Fibroblast of skin of right biceps (primary cell): ENCODE measurements around the gene LRRC8D.

Experiments
- DNase-seq: peaks from one replicate; pipeline ENCODE4 v3.0.0-alpha.2; 2013

Gene LRRC8D

GRCh38 chr1:89807983-89808382 is 12.8 kb upstream of the LRRC8D start:
- DNase-seq: no peak

DNA sequence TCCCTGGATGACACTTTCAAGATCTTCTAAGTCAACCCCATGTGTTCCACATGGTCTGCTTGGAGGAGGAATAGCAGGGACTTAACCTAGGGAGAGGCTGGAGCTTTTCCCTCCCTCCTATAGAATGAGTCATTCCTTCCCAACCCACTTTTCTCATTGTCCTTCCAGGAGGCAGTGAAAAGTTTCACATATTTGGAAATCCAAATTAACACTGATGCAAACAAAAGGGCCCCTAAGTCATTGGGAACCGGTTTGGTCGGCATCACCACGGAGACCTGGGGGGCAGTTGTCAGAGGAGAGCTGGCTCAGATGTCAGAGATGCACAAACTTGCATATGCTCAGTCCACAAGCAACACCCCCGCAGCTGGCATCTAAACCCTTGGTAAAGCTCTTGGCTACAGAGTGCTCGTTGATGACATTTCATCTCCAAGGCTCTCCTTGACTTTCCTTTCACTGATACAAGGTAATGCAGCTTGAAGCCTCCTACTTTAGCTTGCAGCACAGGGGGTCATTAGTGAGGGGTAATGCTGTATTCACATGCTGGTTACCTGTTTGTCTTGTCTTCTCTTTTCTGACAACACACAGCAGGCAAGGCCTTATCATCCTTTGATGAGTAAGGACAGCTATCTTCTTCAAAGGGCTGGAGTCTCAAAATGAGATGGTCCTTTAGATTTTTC is 12.3 kb upstream of the LRRC8D start:
- peak; percentile 65 for DNase-seq

- peak; percentile 7 for DNase-seq
These were observed 11.3 kb upstream of the LRRC8D start for GRCh38 chr1:89809556-89809955.

DNA sequence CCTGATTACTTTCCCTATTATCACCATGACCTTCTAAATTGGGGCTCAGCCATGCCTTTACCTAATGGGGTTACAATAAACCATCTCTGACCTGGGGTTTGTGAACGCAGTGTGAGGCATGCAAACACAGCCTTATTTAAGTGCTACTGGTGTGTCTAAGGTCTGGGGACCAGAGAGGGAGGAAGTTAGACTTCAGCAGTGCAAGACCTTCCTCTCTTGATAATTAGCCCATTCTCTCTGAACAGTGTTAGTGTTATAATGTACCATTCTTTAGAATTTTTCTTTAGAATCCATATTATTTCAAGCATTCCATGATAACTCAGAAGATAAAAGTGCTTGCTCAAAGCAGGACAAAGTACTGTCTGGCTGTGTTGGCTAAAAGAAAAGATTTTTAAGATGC is 10.5 kb upstream of the LRRC8D start:
- no peak for DNase-seq

DNA sequence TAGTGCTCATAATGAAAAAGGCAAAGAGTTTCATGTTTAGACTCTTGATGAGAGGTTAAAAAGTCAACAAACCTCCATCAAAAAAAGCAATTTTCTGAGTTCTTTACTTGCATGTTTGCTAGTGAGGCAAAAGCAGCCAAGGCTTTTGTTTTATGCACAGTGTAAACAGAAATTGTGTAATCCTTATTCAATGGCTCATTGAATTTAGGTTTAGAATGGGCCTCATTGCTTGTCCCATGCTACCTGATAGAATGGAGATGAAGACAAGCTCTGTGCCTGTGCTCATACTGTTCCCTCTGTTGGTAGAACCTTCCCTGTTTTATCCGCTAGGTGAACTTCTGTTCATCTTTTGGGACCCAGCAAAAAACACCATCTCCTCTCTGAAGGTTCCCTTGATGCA is 10.0 kb upstream of the LRRC8D start:
- DNase-seq: no peak

DNA sequence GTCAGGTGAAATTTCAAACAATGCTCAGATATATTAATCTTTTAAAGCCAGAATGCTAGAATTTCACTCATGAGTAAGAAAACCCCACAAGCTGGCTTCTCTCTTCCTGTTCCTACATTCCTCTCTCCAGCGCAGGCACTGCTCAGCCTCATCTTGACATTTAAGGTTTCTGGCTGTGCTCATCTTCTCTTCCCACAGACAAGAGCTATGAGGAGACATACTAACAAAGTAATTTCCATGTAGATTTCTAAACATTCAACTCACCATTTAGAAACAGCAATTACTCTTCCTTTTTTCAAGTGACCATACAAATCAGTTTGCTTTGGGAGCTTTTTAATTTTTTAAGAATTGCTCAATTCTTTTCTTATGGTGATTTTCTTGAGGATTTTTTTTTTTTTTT is 7.8 kb upstream of the LRRC8D start:
- peak; percentile 26 for DNase-seq

DNA sequence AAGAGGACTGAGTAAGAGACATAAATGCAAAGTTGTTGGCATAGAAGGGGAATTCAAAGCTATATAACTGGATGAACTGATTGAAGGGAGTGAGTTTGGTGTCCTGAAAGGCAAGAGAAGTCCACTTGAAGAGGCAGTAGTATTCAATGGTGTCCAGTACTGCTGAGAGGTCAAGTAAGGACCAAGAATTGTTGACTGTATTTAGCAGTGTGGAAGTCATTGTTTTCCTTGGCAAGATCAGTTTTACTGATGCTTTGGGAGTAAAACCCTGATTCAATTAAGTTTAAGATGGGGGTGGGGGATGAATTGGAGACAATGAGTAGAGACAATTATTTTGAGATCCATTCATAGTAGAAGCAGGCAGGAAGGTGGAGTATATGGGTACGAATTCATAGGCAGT is 5.8 kb upstream of the LRRC8D start:
- DNase-seq: no peak

DNA sequence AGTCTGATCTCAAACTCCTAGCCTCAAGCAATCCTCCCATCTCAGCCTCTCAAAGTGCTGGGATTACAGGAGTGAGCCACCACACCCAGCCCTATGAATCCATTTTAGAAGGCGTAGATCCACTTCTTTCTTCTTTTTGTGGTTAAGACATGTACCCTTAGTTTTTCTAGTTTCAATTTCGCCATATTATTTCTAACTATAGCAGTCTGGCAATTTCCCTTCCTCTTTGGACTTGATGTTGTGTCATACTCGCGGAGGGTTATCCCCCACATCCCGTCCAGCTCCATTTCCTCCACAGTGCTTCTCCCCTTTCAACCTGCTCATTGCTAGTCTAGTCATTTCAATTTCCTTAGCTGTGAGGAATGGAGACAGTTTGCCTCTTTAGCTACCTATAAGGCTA is 5.2 kb upstream of the LRRC8D start:
- DNase-seq: no peak

GRCh38 chr1:89816366-89816765 is 4.5 kb upstream of the LRRC8D start:
- DNase-seq: no peak

- DNase-seq: peak; percentile 20
These were observed 683 bp downstream of the LRRC8D start for GRCh38 chr1:89821322-89822108.

GRCh38 chr1:89822109-89822962 is 1.5 kb downstream of the LRRC8D start:
- no peak for DNase-seq

DNA sequence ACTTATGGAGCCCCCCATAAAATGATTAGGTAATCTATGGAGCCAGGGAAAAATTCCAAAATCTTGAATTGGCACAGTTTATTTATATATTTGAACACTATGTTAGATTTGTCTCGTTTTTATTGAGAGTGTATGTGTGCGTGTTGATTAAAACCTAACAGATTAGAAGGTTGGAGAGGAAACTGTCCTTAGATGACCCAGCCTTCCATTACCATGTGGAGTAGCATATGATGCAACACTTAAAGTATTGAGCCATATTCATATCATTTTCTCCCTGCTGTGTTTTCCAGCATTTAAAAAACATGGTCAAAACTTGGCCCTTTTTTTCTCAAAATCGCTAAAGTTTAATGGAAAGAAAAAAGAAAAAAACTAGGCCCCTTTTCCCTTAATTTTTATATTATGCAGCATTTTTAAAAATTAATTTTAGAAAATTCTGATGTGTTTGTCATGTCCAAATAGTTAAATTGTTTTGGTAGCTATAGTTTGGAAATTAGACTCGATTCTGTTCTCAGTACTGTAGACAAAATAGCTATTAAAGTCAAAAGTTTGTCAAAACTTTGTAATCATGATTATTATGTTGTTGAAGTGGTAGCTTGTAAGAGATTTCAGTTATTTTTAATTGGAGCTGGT is 2.3 kb downstream of the LRRC8D start:
- peak; percentile 29 for DNase-seq

- DNase-seq: no peak
These were observed 3.0 kb downstream of the LRRC8D start for GRCh38 chr1:89823679-89824292.

GRCh38 chr1:89826594-89826993 is 5.8 kb downstream of the LRRC8D start:
- DNase-seq: no peak

DNA sequence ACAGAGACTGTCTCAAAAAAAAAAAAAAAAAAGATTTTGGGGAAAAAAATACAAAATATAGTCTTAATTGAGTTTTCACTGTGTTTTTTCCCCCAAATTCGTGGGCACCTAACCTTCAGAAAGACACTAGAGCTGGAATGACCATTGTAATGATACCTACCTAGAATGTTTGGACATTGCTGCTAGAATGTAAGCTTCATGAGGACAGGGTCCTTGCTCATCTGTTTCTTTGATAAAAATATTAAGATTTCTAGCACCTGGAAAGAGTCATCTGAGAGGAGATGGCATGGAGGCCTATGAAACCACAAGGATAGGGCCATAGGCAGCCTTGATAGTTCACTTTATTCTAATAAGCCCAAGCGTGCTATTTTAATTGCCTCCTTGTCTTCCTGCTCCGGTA is 6.5 kb downstream of the LRRC8D start:
- DNase-seq: no peak

- DNase-seq: no peak
These were observed 7.1 kb downstream of the LRRC8D start for GRCh38 chr1:89827902-89828301.

DNA sequence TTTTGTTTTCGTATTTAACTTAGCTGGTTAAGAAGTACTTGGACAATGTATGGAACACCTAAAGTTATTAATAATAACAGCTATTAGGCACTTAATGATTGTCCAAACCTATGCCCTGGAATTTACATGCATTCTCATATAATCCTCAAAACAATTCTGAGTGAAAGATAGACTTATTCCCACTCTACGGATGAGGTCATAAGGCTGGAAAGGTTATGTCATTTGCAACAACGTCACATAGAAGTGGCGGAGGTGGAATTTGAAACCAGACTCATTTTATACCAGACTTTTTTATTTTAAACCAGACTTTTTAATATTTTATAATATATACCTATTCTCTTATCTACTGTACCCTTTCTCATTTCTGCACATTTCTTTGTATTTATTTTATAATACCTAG is 8.4 kb downstream of the LRRC8D start:
- no peak for DNase-seq

DNA sequence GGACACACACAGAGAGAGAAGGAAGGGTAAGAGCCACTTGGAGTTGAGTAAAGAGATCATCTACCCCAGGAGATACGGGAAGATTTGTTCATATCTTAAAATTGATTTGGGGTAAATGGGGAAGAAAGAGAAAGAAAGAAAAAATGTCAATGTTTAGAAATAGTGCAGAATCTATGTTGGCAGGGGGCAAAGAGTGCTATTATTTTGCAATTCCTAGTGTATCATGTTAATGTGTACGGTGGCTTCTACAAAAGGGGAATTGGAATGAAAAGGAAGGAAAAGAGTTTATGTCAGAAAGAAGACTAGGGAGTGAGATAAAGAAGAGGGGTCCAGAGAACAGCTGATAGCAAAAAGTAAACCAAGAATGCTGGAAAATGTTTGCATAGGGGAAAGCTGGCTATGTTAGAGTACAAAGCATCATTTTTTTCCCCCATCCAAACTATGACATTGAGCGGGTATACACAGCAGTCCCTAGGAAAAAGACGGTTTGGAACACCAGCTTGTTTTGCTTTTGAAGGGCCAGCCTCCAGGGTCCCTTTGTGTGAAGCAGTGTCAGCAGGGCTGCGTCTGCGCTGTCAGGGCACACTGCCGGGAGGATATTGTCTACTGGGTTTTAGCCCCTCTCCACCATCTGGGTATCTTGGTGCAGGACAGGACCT is 10.8 kb downstream of the LRRC8D start:
- no peak for DNase-seq

GRCh38 chr1:89832496-89833127 is 11.8 kb downstream of the LRRC8D start:
- no peak for DNase-seq

- no peak for DNase-seq
These were observed 12.6 kb downstream of the LRRC8D start for GRCh38 chr1:89833183-89834082.
